Endothelial cell of umbilical vein (primary cell): ENCODE data around the gene HDAC1. TPM values are rescaled to one million over a fixed set of nuclear protein-coding genes. Genes with fewer than 3 reads are reported as not detected.

Experiments
- BruUV-seq: library from RNA; stranded (reverse); fragments of 400-500 nt; replicated peaks from 2 replicates; lab custom pipeline; 2021; lab: Mats Ljungman, UMichigan
- CTCF ChIA-PET: fragments of 300-600, 350-600 bp; sonication (Branson Sonifier 250); formaldehyde crosslinking; loops from one replicate; lab custom pipeline; 2021; ENCODE audit warnings: antibody characterized with exemption, inconsistent platforms; lab: Charles Lee
- POLR2A ChIA-PET: fragments of 300-600, 350-600 bp; sonication (Branson Sonifier 250); formaldehyde crosslinking; loops from one replicate; lab custom pipeline; 2021; ENCODE audit warnings: antibody characterized with exemption, inconsistent platforms; lab: Charles Lee
- DNase-seq: peaks from one replicate; pipeline ENCODE4 v3.0.0-alpha.2; 2011; ENCODE audit warnings: low read depth, low spot score
- FAIRE-seq: peaks from 2 replicates; lab custom pipeline; 2011; peaks lifted over from hg19 to GRCh38; lab: Jason Lieb, UNC
- H2AFZ ChIP-seq: 2 replicates; pipeline ENCODE4 v1.6.0; 2012; ENCODE audit warnings: low read depth, low read length, control low read depth, inconsistent platforms
- H3K27ac ChIP-seq: 2 replicates; pipeline ENCODE4 v1.5.1; 2011; ENCODE audit warnings: low read depth, mild to moderate bottlenecking, control low read depth, low read length, moderate library complexity; ENCODE audit not compliant: insufficient read depth
- H3K27me3 ChIP-seq, 2 experiments: 2 replicates each; pipeline versions ENCODE4 v1.6.0 to v1.6.1; 2011; ENCODE audit warnings: low read length in 2 of 2, mixed read lengths in 1 of 2; ENCODE audit not compliant: control insufficient read depth in 2 of 2, insufficient read depth in 2 of 2
- H3K36me3 ChIP-seq, 2 experiments: 2 replicates in 1 of 2; 3 replicates in 1 of 2; pipeline ENCODE4 v1.5.1; 2011; ENCODE audit warnings: low read length in 2 of 2, mild to moderate bottlenecking in 1 of 2, moderate library complexity in 1 of 2; ENCODE audit not compliant: control insufficient read depth in 2 of 2, insufficient read depth in 2 of 2; ENCODE audit errors: extremely low read depth in 1 of 2
- H3K4me1 ChIP-seq: 3 replicates; pipeline ENCODE4 v1.5.1; 2011; ENCODE audit warnings: mild to moderate bottlenecking, low read length; ENCODE audit not compliant: control insufficient read depth, insufficient read depth; ENCODE audit errors: extremely low read depth
- H3K4me2 ChIP-seq: 2 replicates; pipeline ENCODE4 v1.6.1; 2011; ENCODE audit warnings: low read length, control low read depth, mixed read lengths; ENCODE audit not compliant: insufficient read depth
- H3K4me3 ChIP-seq, 3 experiments: fragments of 200-600 bp in 1 of 3; sonication (generic), shearing (Covaris generic) in 1 of 3; replicated peaks in 1 of 3; 2 replicates each; pipeline ENCODE4 v1.5.1; 2011 to 2016; ENCODE audit warnings: control low read depth in 3 of 3, low read length in 3 of 3, mild to moderate bottlenecking in 2 of 3, inconsistent platforms in 1 of 3, low read depth in 1 of 3, moderate library complexity in 1 of 3; ENCODE audit not compliant: insufficient read depth in 1 of 3
- H3K79me2 ChIP-seq: 2 replicates; pipeline ENCODE4 v1.6.0; 2012; ENCODE audit warnings: low read length, inconsistent platforms; ENCODE audit not compliant: control insufficient read depth, insufficient read depth
- H3K9ac ChIP-seq: replicated peaks from 2 replicates; pipeline ENCODE3; 2011; ENCODE audit warnings: low read length, control low read depth; ENCODE audit not compliant: insufficient read depth; ENCODE audit errors: extremely low read depth
- H3K9me1 ChIP-seq: replicated peaks from 3 replicates; pipeline ENCODE4 v1.6.0; 2011; ENCODE audit warnings: mild to moderate bottlenecking, low read length; ENCODE audit not compliant: control insufficient read depth, insufficient read depth; ENCODE audit errors: extremely low read depth
- H3K9me3 ChIP-seq: replicated peaks from 2 replicates; pipeline ENCODE4 v1.5.1; 2012; ENCODE audit warnings: low read length, inconsistent platforms; ENCODE audit not compliant: control insufficient read depth, insufficient read depth
- H4K20me1 ChIP-seq: replicated peaks from 2 replicates; pipeline ENCODE3; 2011; ENCODE audit warnings: mild to moderate bottlenecking, low read length; ENCODE audit not compliant: control insufficient read depth, insufficient read depth; ENCODE audit errors: extremely low read depth
- EZH2 ChIP-seq: IDR thresholded peaks from 2 replicates; pipeline ENCODE4 v1.6.1; 2012; ENCODE audit warnings: borderline replicate concordance, low read depth, mild to moderate bottlenecking, moderate library complexity, low read length, inconsistent platforms; ENCODE audit not compliant: severe bottlenecking
- FOS ChIP-seq: IDR thresholded peaks from 2 replicates; pipeline ENCODE4 v1.6.1; 2011; ENCODE audit warnings: mild to moderate bottlenecking, low read length, moderate library complexity, borderline replicate concordance; ENCODE audit not compliant: insufficient read depth
- GATA2 ChIP-seq: IDR thresholded peaks from 2 replicates; pipeline ENCODE4 v1.7.0; 2011; ENCODE audit warnings: low read depth, mild to moderate bottlenecking, moderate library complexity, mixed read lengths, low read length; ENCODE audit not compliant: insufficient read length, insufficient read depth
- JUN ChIP-seq: IDR thresholded peaks from 2 replicates; pipeline ENCODE4 v1.6.1; 2011; ENCODE audit warnings: borderline replicate concordance, low read depth; ENCODE audit not compliant: insufficient read length, insufficient read depth
- MYC ChIP-seq: IDR thresholded peaks from one replicate; pipeline ENCODE4 v1.6.1; 2011; ENCODE audit warnings: mild to moderate bottlenecking, low read depth, low read length
- POLR2A ChIP-seq: IDR thresholded peaks from 2 replicates; pipeline ENCODE4 v1.6.1; 2012; ENCODE audit warnings: low read depth, mild to moderate bottlenecking, control low read depth, low read length
- POLR2AphosphoS5 ChIP-seq: IDR thresholded peaks from 2 replicates; pipeline ENCODE4 v1.6.1; 2012; ENCODE audit warnings: low read depth, mild to moderate bottlenecking, control low read depth, low read length, moderate library complexity; ENCODE audit not compliant: insufficient read depth
- dilution Hi-C: fragments of 300-500 bp; cut with MboI; formaldehyde crosslinking; loops from one replicate; pipeline ENCODE4 v1.15.0; 2019; ENCODE audit warnings: low sequenced_read_pairs; ENCODE audit not compliant: extremely low pct_ligation_motif_present
- intact Hi-C: fragments of 100-400 bp; cut with micrococcal nuclease; formaldehyde crosslinking; loops from one replicate; pipeline ENCODE4 v1.10.0; 2022
- polyA plus RNA-seq, 4 experiments: library from polyadenylated mRNA; depleted of rRNA in 3 of 4; stranded (reverse) in 3 of 4; unstranded in 1 of 4; fragments of >200 nt; gene quantifications; 2 replicates each; pipeline versions ENCODE4 v1.2.1 to v1.2.3, GENCODE V29; 2011 to 2012; ENCODE audit warnings: missing spikeins in 1 of 4
- total RNA-seq: library from RNA; stranded (reverse); gene quantifications from 2 replicates; pipeline ENCODE4 v1.2.3, GENCODE V29; 2021
- TF ChIP-seq, protein P1 (sequence below), 2 donors: IDR thresholded peaks; 1 replicate in 1 of 2; 2 replicates in 1 of 2; pipeline ENCODE4 v1.5.1; 2011; ENCODE audit warnings: low read length in 2 of 2, mild to moderate bottlenecking in 2 of 2, moderate library complexity in 2 of 2, control low read depth in 1 of 2, inconsistent platforms in 1 of 2, low read depth in 1 of 2; ENCODE audit not compliant: insufficient read depth in 1 of 2; ENCODE audit errors: extremely low read depth in 1 of 2
- TF ChIP-seq, protein P2 (sequence below): IDR thresholded peaks from 2 replicates; pipeline ENCODE4 v1.6.1; 2011; ENCODE audit not compliant: insufficient read depth, insufficient read length

The HDAC1 gene
- total and polyA plus RNA-seq, 2 donors (not counting 3 experiments of a cell fraction or from before 2014, with no cell fraction given): 138 to 141 TPM

DNA sequence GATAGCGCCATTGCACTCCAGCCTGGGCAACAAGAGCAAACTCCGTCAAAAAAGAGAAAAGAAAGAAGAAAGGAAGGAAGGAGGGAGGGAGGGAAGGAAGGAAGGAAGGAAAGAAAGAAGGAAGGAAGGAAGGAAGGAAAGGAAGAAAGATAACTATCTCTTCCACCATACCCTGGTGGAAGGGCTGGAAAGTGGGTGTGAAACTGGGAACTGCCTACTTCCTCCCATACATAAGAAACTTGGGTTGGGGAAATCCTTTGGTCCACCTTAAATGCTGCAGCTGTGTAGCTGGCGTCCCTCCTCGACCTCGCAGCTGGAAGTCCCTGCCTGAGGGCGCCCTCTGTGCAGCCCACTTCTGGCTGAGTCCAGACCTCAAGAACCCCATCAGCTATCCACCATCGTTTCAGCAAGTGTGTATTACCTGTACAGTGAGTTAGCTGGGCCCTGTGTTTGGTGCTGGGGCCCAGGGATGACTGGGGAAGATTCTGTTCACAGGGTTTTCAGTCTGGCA lies 49.5 kb upstream of the HDAC1 start:
- Histone ChIP-seq H3K27me3 (no peaks in the 10 kb centered on the region), H3K36me3 (no peaks in the 10 kb centered on the region), H4K20me1 (no peaks in the 10 kb centered on the region), H3K4me1 (peaks cover 35% of the 10 kb centered on the region), H3K9me1 (no peaks in the 10 kb centered on the region), H3K9ac (no peak overlapping the region), H3K79me2 (no peaks in the 10 kb centered on the region), H3K27ac (no peak overlapping the region), H3K4me2 (no peak overlapping the region), H2AFZ (no peak overlapping the region), H3K9me3 (no peaks in the 10 kb centered on the region), H3K4me3 (no peak overlapping the region)
- TF ChIP-seq FOS (no peak), GATA2 (peak; percentile 11), POLR2A (no peak), EZH2 (no peak), POLR2AphosphoS5 (no peak), JUN (no peak), MYC (no peak)
- TF ChIP-seq, protein P1, sequence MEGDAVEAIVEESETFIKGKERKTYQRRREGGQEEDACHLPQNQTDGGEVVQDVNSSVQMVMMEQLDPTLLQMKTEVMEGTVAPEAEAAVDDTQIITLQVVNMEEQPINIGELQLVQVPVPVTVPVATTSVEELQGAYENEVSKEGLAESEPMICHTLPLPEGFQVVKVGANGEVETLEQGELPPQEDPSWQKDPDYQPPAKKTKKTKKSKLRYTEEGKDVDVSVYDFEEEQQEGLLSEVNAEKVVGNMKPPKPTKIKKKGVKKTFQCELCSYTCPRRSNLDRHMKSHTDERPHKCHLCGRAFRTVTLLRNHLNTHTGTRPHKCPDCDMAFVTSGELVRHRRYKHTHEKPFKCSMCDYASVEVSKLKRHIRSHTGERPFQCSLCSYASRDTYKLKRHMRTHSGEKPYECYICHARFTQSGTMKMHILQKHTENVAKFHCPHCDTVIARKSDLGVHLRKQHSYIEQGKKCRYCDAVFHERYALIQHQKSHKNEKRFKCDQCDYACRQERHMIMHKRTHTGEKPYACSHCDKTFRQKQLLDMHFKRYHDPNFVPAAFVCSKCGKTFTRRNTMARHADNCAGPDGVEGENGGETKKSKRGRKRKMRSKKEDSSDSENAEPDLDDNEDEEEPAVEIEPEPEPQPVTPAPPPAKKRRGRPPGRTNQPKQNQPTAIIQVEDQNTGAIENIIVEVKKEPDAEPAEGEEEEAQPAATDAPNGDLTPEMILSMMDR (IDR thresholded peaks at IDR 0.05; ENCODE audit: extremely low read depth in 1 of 2, insufficient read depth in 1 of 2, low read depth in 1 of 2, low read length in 2 of 2): no peak
- TF ChIP-seq, protein P2, sequence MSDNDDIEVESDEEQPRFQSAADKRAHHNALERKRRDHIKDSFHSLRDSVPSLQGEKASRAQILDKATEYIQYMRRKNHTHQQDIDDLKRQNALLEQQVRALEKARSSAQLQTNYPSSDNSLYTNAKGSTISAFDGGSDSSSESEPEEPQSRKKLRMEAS: no peak
- FAIRE-seq (peak; percentile 53), DNase-seq (peak; percentile 22)
- no TSS peak for BruUV-seq
- intact Hi-C loops (no loop called here), dilution Hi-C loops (no loop called here)
- POLR2A ChIA-PET: interaction anchor here (3.2 kb wide), 1 partner anchor 94 kb away, joined by 25 read pairs; the partner anchor contains the start of gene MARCKSL1
- CTCF ChIA-PET: interaction anchor here (1.2 to 4.1 kb wide), 6 partner anchors 19 to 79 kb away, joined by 4 to 30 read pairs (median 4); no protein-coding TSS in a partner anchor
